HG03103 (cell line): ENCODE measurements around the gene PLAAT2.
"Not testable (repeated sequence)": the region's sequence is repeated elsewhere in the genome, so short reads cannot be mapped to it uniquely, and the experiment has no call there.

Experiments
- ATAC-seq: cut with Tn5 transposase; IDR thresholded peaks from one replicate; pipeline ENCODE4 v1.9.1; 2021; ENCODE audit warnings: low read depth; ENCODE audit not compliant: unreplicated experiment

The PLAAT2 gene

GRCh38 chr11:63581224-63581623 is 18.0 kb upstream of the PLAAT2 start:
- ATAC-seq, result not testable (repeated sequence)

- not testable (repeated sequence) for ATAC-seq
Observed at GRCh38 chr11:63578882-63579281, 15.7 kb upstream of the PLAAT2 start.

- no peak for ATAC-seq
Observed at GRCh38 chr11:63574856-63575602, 11.8 kb upstream of the PLAAT2 start.

GRCh38 chr11:63573881-63574855 is 11.0 kb upstream of the PLAAT2 start:
- peak; percentile 51 for ATAC-seq

GRCh38 chr11:63572026-63572688 is 9.0 kb upstream of the PLAAT2 start:
- no peak for ATAC-seq

- ATAC-seq, result no peak
Observed at GRCh38 chr11:63569570-63569969, 6.4 kb upstream of the PLAAT2 start.

- ATAC-seq, result peak; percentile 63
Observed at GRCh38 chr11:63567044-63567840, 4.1 kb upstream of the PLAAT2 start.

- ATAC-seq, result no peak
Observed at GRCh38 chr11:63564784-63565350, 1.7 kb upstream of the PLAAT2 start.

GRCh38 chr11:63564056-63564774 is 1.0 kb upstream of the PLAAT2 start:
- peak; percentile 48 for ATAC-seq

GRCh38 chr11:63560506-63561180 is 2.5 kb downstream of the PLAAT2 start:
- no peak for ATAC-seq

- no peak for ATAC-seq
Observed at GRCh38 chr11:63558459-63559157, 4.6 kb downstream of the PLAAT2 start.

GRCh38 chr11:63557570-63557969 is 5.6 kb downstream of the PLAAT2 start:
- no peak for ATAC-seq

GRCh38 chr11:63556404-63557013 is 6.7 kb downstream of the PLAAT2 start:
- no peak for ATAC-seq

GRCh38 chr11:63554877-63555223 is 8.3 kb downstream of the PLAAT2 start:
- no peak for ATAC-seq

GRCh38 chr11:63553759-63554158 is 9.4 kb downstream of the PLAAT2 start:
- peak; percentile 54 for ATAC-seq

- ATAC-seq, result no peak
Observed at GRCh38 chr11:63552921-63553320, 10.3 kb downstream of the PLAAT2 start.

- ATAC-seq, result no peak
Observed at GRCh38 chr11:63551889-63552266, 11.3 kb downstream of the PLAAT2 start.
